HepG2 (cell line): ENCODE results near the gene OGFR. TPM values are rescaled to one million over a fixed set of nuclear protein-coding genes. Genes with fewer than 3 reads are reported as not detected.
A peak's percentile ranks its signal among the peaks of the same experiment; 100 is the strongest.

Experiments used
- AFF4 ChIP-seq: sonication (generic); formaldehyde crosslinking; IDR thresholded peaks from 2 replicates; pipeline ENCODE4 v1.4.0; 2020; ENCODE audit warnings: missing genetic modification reagents
- CENPX ChIP-seq: sonication (generic); formaldehyde crosslinking; IDR thresholded peaks from 2 replicates; pipeline ENCODE4 v1.9.0; 2021; ENCODE audit warnings: mild to moderate bottlenecking, missing genetic modification reagents, moderate library complexity
- CHD4 ChIP-seq: fragments of 200-600 bp; sonication (generic); IDR thresholded peaks from 2 replicates; pipeline ENCODE4 v1.7.0; 2017; ENCODE audit warnings: mild to moderate bottlenecking, low read length, borderline replicate concordance
- GRHL1 ChIP-seq: sonication (generic); formaldehyde crosslinking; conservative IDR thresholded peaks from 2 replicates; pipeline ENCODE4 v1.8.0; 2022; ENCODE audit warnings: missing genetic modification reagents
- HMG20A ChIP-seq: IDR thresholded peaks from 2 replicates; pipeline ENCODE4 v1.6.1; 2016; ENCODE audit warnings: borderline replicate concordance
- HNF1A ChIP-seq, 2 experiments: sonication (generic) in 1 of 2; formaldehyde crosslinking in 1 of 2; IDR thresholded peaks; 2 replicates each; pipeline versions ENCODE4 v1.4.0 to v1.6.1; 2016 to 2020; ENCODE audit warnings: borderline replicate concordance in 1 of 2, low read depth in 1 of 2, mild to moderate bottlenecking in 1 of 2, missing genetic modification reagents in 1 of 2
- MTA1 ChIP-seq: sonication (generic); formaldehyde crosslinking; IDR thresholded peaks from 2 replicates; pipeline ENCODE4 v1.4.0; 2020; ENCODE audit warnings: missing genetic modification reagents, mild to moderate bottlenecking, borderline replicate concordance
- NR0B2 ChIP-seq: sonication (generic); formaldehyde crosslinking; IDR thresholded peaks from 2 replicates; pipeline ENCODE4 v1.4.0; 2020; ENCODE audit warnings: mild to moderate bottlenecking, missing genetic modification reagents
- NR2F2 ChIP-seq: IDR thresholded peaks from 2 replicates; pipeline ENCODE4 v1.6.1; 2012; ENCODE audit warnings: low read depth, inconsistent platforms, borderline replicate concordance
- SP2 ChIP-seq: sonication (generic); formaldehyde crosslinking; IDR thresholded peaks from 2 replicates; pipeline ENCODE4 v1.5.1; 2020; ENCODE audit warnings: mild to moderate bottlenecking, missing genetic modification reagents
- ZMAT3 ChIP-seq: sonication (generic); formaldehyde crosslinking; conservative IDR thresholded peaks from 2 replicates; pipeline ENCODE4 v1.7.0; 2021; ENCODE audit warnings: missing genetic modification reagents
- ZNF496 ChIP-seq: sonication (generic); formaldehyde crosslinking; IDR thresholded peaks from 2 replicates; pipeline ENCODE4 v1.8.1; 2023; ENCODE audit warnings: mild to moderate bottlenecking, moderate library complexity, missing genetic modification reagents; ENCODE audit not compliant: insufficient replicate concordance
- ZNF503 ChIP-seq: sonication (generic); formaldehyde crosslinking; IDR thresholded peaks from 2 replicates; pipeline ENCODE4 v1.4.0; 2020; ENCODE audit warnings: missing genetic modification reagents
- ZNF552 ChIP-seq: sonication (generic); formaldehyde crosslinking; IDR thresholded peaks from 2 replicates; pipeline ENCODE4 v1.9.0; 2022; ENCODE audit warnings: missing genetic modification reagents, mild to moderate bottlenecking, borderline replicate concordance
- polyA plus RNA-seq, 8 experiments: library from polyadenylated mRNA; depleted of rRNA in 3 of 8; stranded (reverse) in 7 of 8; unstranded in 1 of 8; fragments of >200 nt; fragmentation: Illumina TruSeq in 4 of 8; extraction: Trizol in 4 of 8; gene quantifications; 2 replicates each; pipeline versions ENCODE4 v1.2.1 to v1.2.3, GENCODE V29; 2011 to 2016; ENCODE audit warnings: low read depth in 4 of 8, missing spikeins in 1 of 8, mixed read lengths in 1 of 8; ENCODE audit not compliant: insufficient read depth in 1 of 8
- total RNA-seq, 5 experiments: library from RNA; depleted of rRNA; stranded (reverse); fragments of >200 nt; fragmentation: Illumina TruSeq; extraction: Trizol; gene quantifications; 2 replicates each; pipeline ENCODE4 v1.2.3, GENCODE V29; 2016; ENCODE audit warnings: low read depth in 1 of 5

Gene OGFR
- total and polyA plus RNA-seq, 2 of the 13 experiments (the other 11 are each of a cell fraction or from before 2014, with no cell fraction given): 47.7 to 81.8 TPM

GRCh38 chr20:62822788-62823651 lies 18.4 kb downstream of the OGFR start (continued):
- 0 out of 2 replicates have a peak, but pooled peaks have one; percentile 62 for TF ChIP-seq NR0B2
- no peak for TF ChIP-seq ZNF496
- no peak for TF ChIP-seq HNF1A (IDR thresholded peaks at IDR 0.05; ENCODE audit: low read depth)
- peak; percentile 49 for TF ChIP-seq HNF1A (CRISPR knock-in tag; IDR thresholded peaks at IDR 0.05; ENCODE audit: borderline replicate concordance)
- TF ChIP-seq CHD4: peak; percentile 78
- peak; percentile 41; the same call in 1 of the 2 replicates for TF ChIP-seq NR2F2
- 0 out of 2 replicates have a peak, but pooled peaks have one; percentile 69 for TF ChIP-seq AFF4
- TF ChIP-seq ZNF552 (CRISPR knock-in tag): peak; percentile 34; the same call in 1 of the 2 replicates
- TF ChIP-seq HMG20A (CRISPR knock-in tag): peak; percentile 70; the same call in 1 of the 2 replicates
- TF ChIP-seq SP2: no peak
- no peak for TF ChIP-seq GRHL1 (CRISPR knock-in tag)
- TF ChIP-seq ZMAT3 (CRISPR knock-in tag): peak; percentile 36; the same call in 1 of the 2 replicates
- 0 out of 2 replicates have a peak, but pooled peaks have one; percentile 19 for TF ChIP-seq MTA1 (CRISPR knock-in tag)
- no peak for TF ChIP-seq CENPX (CRISPR knock-in tag)
- no peak for TF ChIP-seq ZNF503 (CRISPR knock-in tag)
